Measurements from ENCODE around the gene KIF3A.

The KIF3A gene

GRCh38 chr5:132729896-132730295, 7.5 kb downstream of the KIF3A start:
- H2BK5ac ChIP-seq (ENCODE audit: low read length) = no peak overlapping the region
- H3K27ac ChIP-seq (replicated peaks; ENCODE audit: low read length) = no peak overlapping the region
- no peaks in the 10 kb centered on the region for H3K27me3 ChIP-seq (ENCODE audit: control insufficient read depth in 3 of 3, insufficient read depth in 3 of 3, low read depth in 1 of 3, low read length in 3 of 3)
- no peak overlapping the region for H2AFZ ChIP-seq (ENCODE audit: low read length)
- no peaks in the 10 kb centered on the region for H3K79me1 ChIP-seq (ENCODE audit: low read depth, low read length)
- H3K4me3 ChIP-seq (ENCODE audit: low read length in 2 of 2) = no peak overlapping the region
- no CpG with 5 or more reads among the region's 10 CpGs for WGBS, 2 donors (ENCODE audit: extremely low coverage in 2 of 2, insufficient read length in 2 of 2, insufficient replicate concordance in 1 of 2)
- H2BK15ac ChIP-seq (ENCODE audit: low read length) = no peak overlapping the region
- no peaks in the 10 kb centered on the region for H3K9me3 ChIP-seq (replicated peaks in 1 of 2; ENCODE audit: control insufficient read depth in 2 of 2, insufficient read depth in 1 of 2, low read depth in 1 of 2, low read length in 2 of 2)
- peaks cover 2 to 18% of the 10 kb centered on the region in 2 donors for H3K36me3 ChIP-seq (replicated peaks in 1 of 2; ENCODE audit: control insufficient read depth in 2 of 2, insufficient read depth in 2 of 2, low read length in 2 of 2)
- no peak overlapping the region for H4K8ac ChIP-seq (ENCODE audit: low read depth, low read length)
- DNase-seq (ENCODE audit: low spot score) = no peak
- H3K4me1 ChIP-seq (ENCODE audit: control insufficient read depth in 2 of 2, insufficient read depth in 1 of 2, low read depth in 1 of 2, low read length in 2 of 2) = no peaks in the 10 kb centered on the region
- H2BK120ac ChIP-seq (ENCODE audit: low read depth, low read length) = no peak overlapping the region
- no peak overlapping the region for H3K18ac ChIP-seq (ENCODE audit: low read length)
- H3K14ac ChIP-seq (ENCODE audit: low read length) = no peak overlapping the region
- no peak overlapping the region for H2BK12ac ChIP-seq (ENCODE audit: low read length)
- peak overlapping the region; percentile 44 for H3K9ac ChIP-seq (ENCODE audit: low read depth, low read length, poor library complexity)
- H3K23ac ChIP-seq (ENCODE audit: low read depth, low read length, poor library complexity) = no peak overlapping the region
- no peak overlapping the region for H4K91ac ChIP-seq (ENCODE audit: low read depth, low read length, poor library complexity)
- no peak overlapping the region for H2AK5ac ChIP-seq (ENCODE audit: low read depth, low read length)
- H3K4me2 ChIP-seq (ENCODE audit: insufficient read depth, low read length, poor library complexity, severe bottlenecking) = no peak overlapping the region
- H3K4ac ChIP-seq (ENCODE audit: low read length) = no peak overlapping the region

DNA sequence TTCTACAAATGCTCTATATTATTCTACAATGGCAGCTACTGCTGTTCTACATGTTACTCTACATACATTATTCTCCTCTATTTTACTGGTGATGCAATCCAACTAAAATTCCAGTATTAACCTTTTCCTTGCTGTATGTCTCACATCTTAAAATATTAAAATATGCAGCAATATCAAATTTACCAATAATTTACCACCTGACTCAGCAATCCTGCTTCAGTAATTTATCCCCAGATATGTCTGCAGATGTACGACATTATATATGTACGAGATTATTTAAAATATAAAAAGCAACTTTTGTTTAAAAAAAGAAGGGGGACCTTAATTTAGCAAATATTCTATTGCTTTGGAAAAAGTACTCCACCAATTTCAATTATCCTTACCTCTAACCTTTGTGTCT, 11.6 kb downstream of the KIF3A start:
- no peaks in the 10 kb centered on the region for H3K9me3 ChIP-seq (replicated peaks in 1 of 2; ENCODE audit: control insufficient read depth in 2 of 2, insufficient read depth in 1 of 2, low read depth in 1 of 2, low read length in 2 of 2)
- DNase-seq (ENCODE audit: low spot score) = no peak
- no peak overlapping the region for H3K4ac ChIP-seq (ENCODE audit: low read length)
- no peaks in the 10 kb centered on the region for H3K4me1 ChIP-seq (ENCODE audit: control insufficient read depth in 2 of 2, insufficient read depth in 1 of 2, low read depth in 1 of 2, low read length in 2 of 2)
- H2BK12ac ChIP-seq (ENCODE audit: low read length) = no peak overlapping the region
- H3K27me3 ChIP-seq (ENCODE audit: control insufficient read depth in 3 of 3, insufficient read depth in 3 of 3, low read depth in 1 of 3, low read length in 3 of 3) = no peaks in the 10 kb centered on the region
- peaks cover 2 to 5% of the 10 kb centered on the region in 2 donors for H3K36me3 ChIP-seq (replicated peaks in 1 of 2; ENCODE audit: control insufficient read depth in 2 of 2, insufficient read depth in 2 of 2, low read length in 2 of 2)
- H3K4me2 ChIP-seq (ENCODE audit: insufficient read depth, low read length, poor library complexity, severe bottlenecking) = no peak overlapping the region
- no peak overlapping the region for H2AFZ ChIP-seq (ENCODE audit: low read length)
- no peak overlapping the region for H2BK120ac ChIP-seq (ENCODE audit: low read depth, low read length)
- H3K9ac ChIP-seq (ENCODE audit: low read depth, low read length, poor library complexity) = no peak overlapping the region
- H4K91ac ChIP-seq (ENCODE audit: low read depth, low read length, poor library complexity) = no peak overlapping the region
- WGBS, 2 donors (ENCODE audit: extremely low coverage in 2 of 2, insufficient read length in 2 of 2, insufficient replicate concordance in 1 of 2) = no CpG with 5 or more reads among the region's 2 CpGs
- H3K27ac ChIP-seq (replicated peaks; ENCODE audit: low read length) = no peak overlapping the region
- no peak overlapping the region for H2BK5ac ChIP-seq (ENCODE audit: low read length)
- H3K79me1 ChIP-seq (ENCODE audit: low read depth, low read length) = no peaks in the 10 kb centered on the region
- no peak overlapping the region for H2BK15ac ChIP-seq (ENCODE audit: low read length)
- no peak overlapping the region for H3K4me3 ChIP-seq (ENCODE audit: low read length in 2 of 2)
- H3K14ac ChIP-seq (ENCODE audit: low read length) = no peak overlapping the region
- no peak overlapping the region for H3K18ac ChIP-seq (ENCODE audit: low read length)
- H4K8ac ChIP-seq (ENCODE audit: low read depth, low read length) = no peak overlapping the region
- no peak overlapping the region for H2AK5ac ChIP-seq (ENCODE audit: low read depth, low read length)
- no peak overlapping the region for H3K23ac ChIP-seq (ENCODE audit: low read depth, low read length, poor library complexity)

DNA sequence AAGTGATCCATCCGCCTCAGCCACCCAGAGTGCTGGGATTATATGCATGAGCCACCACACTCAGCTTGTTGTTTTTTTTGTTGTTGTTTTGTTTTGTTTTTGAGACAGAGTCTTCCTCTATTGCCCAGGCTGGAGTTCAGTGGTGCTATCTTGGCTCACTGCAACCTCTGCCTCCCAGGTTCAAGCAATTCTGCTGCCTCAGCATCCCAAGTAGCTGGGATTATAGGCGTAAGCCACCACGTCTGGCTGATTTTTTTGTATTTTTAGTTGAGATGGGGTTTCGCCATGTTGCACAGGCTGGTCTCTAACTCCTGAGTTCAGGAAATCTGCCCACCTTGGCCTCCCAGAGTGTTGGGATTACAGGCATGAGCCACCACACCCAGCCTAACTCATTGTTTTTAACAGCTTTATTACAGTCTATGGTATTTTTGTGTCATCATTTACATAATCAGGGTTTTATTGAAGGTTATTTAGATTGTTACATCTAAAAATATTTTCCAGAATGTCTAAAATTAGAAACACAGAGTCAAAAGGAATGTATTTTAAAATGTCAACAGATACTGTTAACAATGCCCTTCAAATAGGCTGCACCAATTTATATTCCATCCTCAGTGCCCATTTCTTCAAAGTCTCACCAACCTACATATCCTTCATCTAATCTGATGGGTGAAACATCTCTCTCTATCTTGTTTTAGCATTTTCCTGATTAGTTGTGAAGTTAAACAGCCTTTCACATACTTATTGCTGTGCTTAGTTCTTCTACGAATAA, 18.6 kb downstream of the KIF3A start:
- Histone ChIP-seq H3K36me3 (replicated peaks in 1 of 2; ENCODE audit: control insufficient read depth in 2 of 2, insufficient read depth in 2 of 2, low read length in 2 of 2) (peaks cover 3 to 15% of the 10 kb centered on the region in 2 donors), H3K14ac (ENCODE audit: low read length) (no peak overlapping the region), H3K9me3 (replicated peaks in 1 of 2; ENCODE audit: control insufficient read depth in 2 of 2, insufficient read depth in 1 of 2, low read depth in 1 of 2, low read length in 2 of 2) (no peaks in the 10 kb centered on the region), H4K8ac (ENCODE audit: low read depth, low read length) (no peak overlapping the region), H3K4me1 (ENCODE audit: control insufficient read depth in 2 of 2, insufficient read depth in 1 of 2, low read depth in 1 of 2, low read length in 2 of 2) (no peaks in the 10 kb centered on the region), H2BK12ac (ENCODE audit: low read length) (no peak overlapping the region), H3K9ac (ENCODE audit: low read depth, low read length, poor library complexity) (no peak overlapping the region), H3K27me3 (ENCODE audit: control insufficient read depth in 3 of 3, insufficient read depth in 3 of 3, low read depth in 1 of 3, low read length in 3 of 3) (no peaks in the 10 kb centered on the region), H3K23ac (ENCODE audit: low read depth, low read length, poor library complexity) (no peak overlapping the region), H3K4me2 (ENCODE audit: insufficient read depth, low read length, poor library complexity, severe bottlenecking) (no peak overlapping the region), H2BK5ac (ENCODE audit: low read length) (no peak overlapping the region), H2AK5ac (ENCODE audit: low read depth, low read length) (no peak overlapping the region), H2AFZ (ENCODE audit: low read length) (no peak overlapping the region), H3K4me3 (ENCODE audit: low read length in 2 of 2) (no peak overlapping the region), H3K18ac (ENCODE audit: low read length) (no peak overlapping the region), H3K79me1 (ENCODE audit: low read depth, low read length) (no peaks in the 10 kb centered on the region), H3K27ac (replicated peaks; ENCODE audit: low read length) (no peak overlapping the region), H2BK15ac (ENCODE audit: low read length) (no peak overlapping the region), H3K4ac (ENCODE audit: low read length) (no peak overlapping the region), H4K91ac (ENCODE audit: low read depth, low read length, poor library complexity) (no peak overlapping the region), H2BK120ac (ENCODE audit: low read depth, low read length) (no peak overlapping the region)
- no CpG with 5 or more reads among the region's 5 CpGs for WGBS, 2 donors (ENCODE audit: extremely low coverage in 2 of 2, insufficient read length in 2 of 2, insufficient replicate concordance in 1 of 2)
- no peak for DNase-seq (ENCODE audit: low spot score)

DNA sequence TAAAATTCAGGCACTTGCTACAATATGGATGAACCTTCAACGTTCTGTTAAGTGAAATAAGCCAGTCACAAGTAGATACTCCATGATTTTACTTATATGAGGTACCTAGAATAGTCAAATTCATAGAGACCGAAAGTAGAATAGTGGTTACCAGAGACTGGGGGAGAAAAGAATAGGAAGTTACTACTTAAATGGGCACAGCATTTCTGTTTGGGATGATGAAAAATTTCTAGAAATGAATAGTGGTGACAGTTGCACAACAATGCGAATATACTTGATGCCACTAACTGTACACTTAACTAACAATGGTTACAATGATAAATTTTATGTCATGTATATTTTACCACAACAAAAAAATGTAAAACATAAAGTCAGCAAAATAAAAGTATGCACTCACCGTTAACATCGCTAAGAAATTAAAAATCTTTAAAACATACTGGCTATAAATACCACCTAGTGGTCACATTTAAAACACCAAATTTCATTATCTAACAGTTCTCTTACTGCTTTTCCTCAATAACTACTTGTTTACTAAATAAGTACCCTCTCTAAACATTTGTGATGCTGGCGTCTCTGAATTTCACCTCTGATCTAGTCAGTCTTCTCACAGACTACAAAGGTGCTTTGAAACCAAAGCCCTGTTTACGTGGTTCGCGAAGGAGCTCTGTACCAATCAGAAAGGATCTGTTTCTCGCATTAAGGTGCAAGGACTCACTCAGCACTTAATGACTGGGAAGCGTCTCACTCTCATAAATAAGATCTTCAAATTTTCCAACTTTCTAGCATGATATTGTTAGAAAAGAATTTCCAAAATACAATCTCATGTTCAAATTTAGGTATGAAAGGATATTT, 22.7 kb downstream of the KIF3A start:
- no peak for DNase-seq (ENCODE audit: low spot score)

More for the DNA sequence above, 22.7 kb downstream of the KIF3A start:
- no peak overlapping the region for H3K23ac ChIP-seq (ENCODE audit: low read depth, low read length, poor library complexity)
- H3K79me1 ChIP-seq (ENCODE audit: low read depth, low read length) = no peaks in the 10 kb centered on the region
- H3K14ac ChIP-seq (ENCODE audit: low read length) = no peak overlapping the region
- no peaks in the 10 kb centered on the region for H3K4me1 ChIP-seq (ENCODE audit: control insufficient read depth in 2 of 2, insufficient read depth in 1 of 2, low read depth in 1 of 2, low read length in 2 of 2)
- H2BK120ac ChIP-seq (ENCODE audit: low read depth, low read length) = no peak overlapping the region
- no peak overlapping the region for H3K18ac ChIP-seq (ENCODE audit: low read length)
- H3K4ac ChIP-seq (ENCODE audit: low read length) = no peak overlapping the region
- H4K91ac ChIP-seq (ENCODE audit: low read depth, low read length, poor library complexity) = no peak overlapping the region
- H2AK5ac ChIP-seq (ENCODE audit: low read depth, low read length) = no peak overlapping the region
- H3K36me3 ChIP-seq (replicated peaks in 1 of 2; ENCODE audit: control insufficient read depth in 2 of 2, insufficient read depth in 2 of 2, low read length in 2 of 2) = peaks cover 6 to 11% of the 10 kb centered on the region in 2 donors
- H3K27me3 ChIP-seq (ENCODE audit: control insufficient read depth in 3 of 3, insufficient read depth in 3 of 3, low read depth in 1 of 3, low read length in 3 of 3) = no peaks in the 10 kb centered on the region
- H3K27ac ChIP-seq (replicated peaks; ENCODE audit: low read length) = no peak overlapping the region
- no peak overlapping the region for H3K4me2 ChIP-seq (ENCODE audit: insufficient read depth, low read length, poor library complexity, severe bottlenecking)
- no peak overlapping the region for H3K4me3 ChIP-seq (ENCODE audit: low read length in 2 of 2)
- H3K9ac ChIP-seq (ENCODE audit: low read depth, low read length, poor library complexity) = no peak overlapping the region
- no CpG with 5 or more reads among the region's 11 CpGs for WGBS, 2 donors (ENCODE audit: extremely low coverage in 2 of 2, insufficient read length in 2 of 2, insufficient replicate concordance in 1 of 2)
- no peak overlapping the region for H2BK12ac ChIP-seq (ENCODE audit: low read length)
- H4K8ac ChIP-seq (ENCODE audit: low read depth, low read length) = no peak overlapping the region
- H3K9me3 ChIP-seq (replicated peaks in 1 of 2; ENCODE audit: control insufficient read depth in 2 of 2, insufficient read depth in 1 of 2, low read depth in 1 of 2, low read length in 2 of 2) = no peaks in the 10 kb centered on the region
- H2BK5ac ChIP-seq (ENCODE audit: low read length) = no peak overlapping the region
- no peak overlapping the region for H2AFZ ChIP-seq (ENCODE audit: low read length)
- H2BK15ac ChIP-seq (ENCODE audit: low read length) = no peak overlapping the region

Measured in neuronal stem cell (in vitro differentiated cells).